GM23248 (cell line): Measurements from ENCODE around the gene IFNL2.

ENCODE experiments used
- EZH2 ChIP-seq: fragments of 200-600 bp; sonication (generic); IDR thresholded peaks from 2 replicates; pipeline ENCODE4 v1.6.1; 2018; ENCODE audit warnings: antibody characterized with exemption, mild to moderate bottlenecking; ENCODE audit not compliant: insufficient read depth, poor library complexity, severe bottlenecking
- EZH2phosphoT487 ChIP-seq: fragments of 200-600 bp; sonication (generic); IDR thresholded peaks from 2 replicates; pipeline ENCODE4 v1.6.1; 2018; ENCODE audit warnings: antibody characterized with exemption, moderate library complexity, mild to moderate bottlenecking, low read depth; ENCODE audit not compliant: insufficient read depth

GRCh38 chr19:39308531-39309304, 40.5 kb downstream of the IFNL2 start:
- TF ChIP-seq EZH2phosphoT487 = no peak
- no peak for TF ChIP-seq EZH2
